Measurements from ENCODE around the gene SRL.

DNA sequence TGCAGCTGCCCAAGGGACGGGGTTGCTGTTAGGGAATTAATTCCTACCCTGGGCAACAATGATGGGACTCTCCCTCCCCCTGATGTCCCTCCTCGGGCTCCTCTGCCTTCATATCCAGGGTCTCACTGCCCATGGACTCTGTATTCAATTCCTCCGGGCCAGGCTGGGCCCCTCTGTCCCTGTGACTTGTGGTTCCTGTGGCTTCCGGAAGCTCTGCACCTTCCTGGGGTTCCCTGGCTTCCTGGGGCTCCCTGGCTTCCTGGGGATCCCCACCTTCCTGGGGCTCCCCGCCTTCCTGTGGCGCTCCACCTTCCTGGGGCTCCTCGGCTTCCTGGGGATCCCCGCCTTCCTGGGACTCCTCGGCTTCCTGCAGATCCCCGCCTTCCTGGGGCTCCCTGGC lies 35.2 kb downstream of the SRL start:
- TF ChIP-seq, protein P1, sequence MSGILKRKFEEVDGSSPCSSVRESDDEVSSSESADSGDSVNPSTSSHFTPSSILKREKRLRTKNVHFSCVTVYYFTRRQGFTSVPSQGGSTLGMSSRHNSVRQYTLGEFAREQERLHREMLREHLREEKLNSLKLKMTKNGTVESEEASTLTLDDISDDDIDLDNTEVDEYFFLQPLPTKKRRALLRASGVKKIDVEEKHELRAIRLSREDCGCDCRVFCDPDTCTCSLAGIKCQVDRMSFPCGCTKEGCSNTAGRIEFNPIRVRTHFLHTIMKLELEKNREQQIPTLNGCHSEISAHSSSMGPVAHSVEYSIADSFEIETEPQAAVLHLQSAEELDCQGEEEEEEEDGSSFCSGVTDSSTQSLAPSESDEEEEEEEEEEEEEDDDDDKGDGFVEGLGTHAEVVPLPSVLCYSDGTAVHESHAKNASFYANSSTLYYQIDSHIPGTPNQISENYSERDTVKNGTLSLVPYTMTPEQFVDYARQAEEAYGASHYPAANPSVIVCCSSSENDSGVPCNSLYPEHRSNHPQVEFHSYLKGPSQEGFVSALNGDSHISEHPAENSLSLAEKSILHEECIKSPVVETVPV (CRISPR knock-in tag; IDR thresholded peaks at IDR 0.05), result no peak
- TF ChIP-seq BACH2 (CRISPR knock-in tag; IDR thresholded peaks at IDR 0.05; ENCODE audit: borderline replicate concordance) (no peak), ESRRG (CRISPR knock-in tag; IDR thresholded peaks at IDR 0.05) (no peak), ZFP30 (CRISPR knock-in tag; IDR thresholded peaks at IDR 0.05) (no peak), PPARA (CRISPR knock-in tag; IDR thresholded peaks at IDR 0.05; ENCODE audit: borderline replicate concordance) (no peak), ISL1 (CRISPR knock-in tag; IDR thresholded peaks at IDR 0.05) (no peak)

Measured in SK-N-SH treated with all-trans-retinoic acid at 6 μM for 48 hours (cell line).